Effector memory CD4-positive, alpha-beta T cell (primary cell): ENCODE results near the gene BRF1.
A peak's percentile ranks its signal among the peaks of the same experiment; 100 is the strongest.

Experiments used
- DNase-seq, 3 donors: peaks; one replicate each; pipeline ENCODE4 v3.0.0-alpha.2; 2020
- H3K27ac ChIP-seq: 2 replicates; pipeline ENCODE4 v1.7.0; 2013; ENCODE audit warnings: mild to moderate bottlenecking, low read length, moderate library complexity; ENCODE audit not compliant: insufficient read depth, poor library complexity, severe bottlenecking
- H3K27me3 ChIP-seq: replicated peaks from 2 replicates; pipeline ENCODE4 v1.7.0; 2013; ENCODE audit warnings: mild to moderate bottlenecking, low read length; ENCODE audit not compliant: insufficient read depth, control insufficient read depth, poor library complexity, severe bottlenecking
- H3K36me3 ChIP-seq: 2 replicates; pipeline ENCODE4 v1.7.0; 2013; ENCODE audit warnings: mild to moderate bottlenecking, low read length, moderate library complexity; ENCODE audit not compliant: control insufficient read depth, insufficient read depth
- H3K4me1 ChIP-seq: 2 replicates; pipeline ENCODE4 v1.7.0; 2013; ENCODE audit warnings: low read length, mild to moderate bottlenecking; ENCODE audit not compliant: control insufficient read depth, insufficient read depth, poor library complexity, severe bottlenecking
- H3K4me3 ChIP-seq: 2 replicates; pipeline ENCODE4 v1.7.0; 2013; ENCODE audit warnings: low read length, low read depth, mild to moderate bottlenecking; ENCODE audit not compliant: insufficient read depth, poor library complexity, severe bottlenecking
- H3K9me3 ChIP-seq: 2 replicates; pipeline ENCODE4 v1.7.0; 2013; ENCODE audit warnings: mild to moderate bottlenecking, low read length, moderate library complexity; ENCODE audit not compliant: control insufficient read depth

BRF1 gene

DNA sequence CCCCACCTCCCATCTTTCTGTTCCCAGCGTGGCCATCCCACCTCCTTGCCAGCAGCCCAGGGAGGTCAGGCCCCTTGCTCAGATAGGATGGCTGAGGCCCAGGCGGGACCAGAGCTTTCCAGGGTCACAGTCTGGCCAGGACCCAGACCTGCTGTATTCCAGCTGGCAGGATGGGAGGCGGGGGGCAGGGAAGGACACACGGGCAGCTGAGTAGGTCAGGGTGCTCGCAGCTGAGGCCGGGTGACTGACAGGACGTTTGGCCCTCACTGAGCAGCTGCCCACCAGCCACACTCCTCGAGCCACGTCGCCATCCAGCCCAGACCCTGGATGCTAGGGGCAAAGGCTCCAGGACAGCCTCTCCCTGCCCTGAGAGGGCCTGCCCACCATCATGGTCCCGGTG is 123.7 kb downstream of the BRF1 start:
- DNase-seq = no peak
- Histone ChIP-seq H3K4me1 (peaks cover 25% of the 10 kb centered on the region), H3K4me3 (no peak overlapping the region)

DNA sequence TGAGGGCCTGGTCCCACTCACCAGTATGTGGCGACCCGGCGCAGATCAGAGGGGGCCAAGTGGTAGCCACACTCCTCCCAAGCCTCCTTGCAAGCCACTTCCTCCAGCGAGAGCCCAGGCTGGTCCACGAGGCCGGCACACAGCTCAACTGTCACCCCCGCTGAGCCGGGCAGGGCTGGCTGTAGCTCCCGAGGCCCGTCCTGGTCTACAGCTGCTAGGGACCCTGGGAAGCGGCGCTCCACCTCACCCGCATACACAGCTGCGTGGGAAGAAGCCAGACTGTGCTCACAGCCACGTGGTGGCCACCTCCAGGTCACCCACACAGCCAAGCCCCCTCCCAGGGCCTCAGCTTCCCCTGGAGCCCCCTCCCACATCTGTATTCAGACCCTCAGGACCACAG is 124.3 kb downstream of the BRF1 start:
- H3K4me1 ChIP-seq = peaks cover 22% of the 10 kb centered on the region
- no peak overlapping the region for H3K4me3 ChIP-seq
- no peak overlapping the region for H3K27ac ChIP-seq
- no peak for DNase-seq
- no peaks in the 10 kb centered on the region for H3K27me3 ChIP-seq
- no peaks in the 10 kb centered on the region for H3K9me3 ChIP-seq
- no peaks in the 10 kb centered on the region for H3K36me3 ChIP-seq

More for the DNA sequence above, 123.7 kb downstream of the BRF1 start:
- H3K27me3 ChIP-seq = no peaks in the 10 kb centered on the region
- H3K36me3 ChIP-seq = no peaks in the 10 kb centered on the region
- H3K27ac ChIP-seq = no peak overlapping the region
- H3K9me3 ChIP-seq = no peaks in the 10 kb centered on the region

DNA sequence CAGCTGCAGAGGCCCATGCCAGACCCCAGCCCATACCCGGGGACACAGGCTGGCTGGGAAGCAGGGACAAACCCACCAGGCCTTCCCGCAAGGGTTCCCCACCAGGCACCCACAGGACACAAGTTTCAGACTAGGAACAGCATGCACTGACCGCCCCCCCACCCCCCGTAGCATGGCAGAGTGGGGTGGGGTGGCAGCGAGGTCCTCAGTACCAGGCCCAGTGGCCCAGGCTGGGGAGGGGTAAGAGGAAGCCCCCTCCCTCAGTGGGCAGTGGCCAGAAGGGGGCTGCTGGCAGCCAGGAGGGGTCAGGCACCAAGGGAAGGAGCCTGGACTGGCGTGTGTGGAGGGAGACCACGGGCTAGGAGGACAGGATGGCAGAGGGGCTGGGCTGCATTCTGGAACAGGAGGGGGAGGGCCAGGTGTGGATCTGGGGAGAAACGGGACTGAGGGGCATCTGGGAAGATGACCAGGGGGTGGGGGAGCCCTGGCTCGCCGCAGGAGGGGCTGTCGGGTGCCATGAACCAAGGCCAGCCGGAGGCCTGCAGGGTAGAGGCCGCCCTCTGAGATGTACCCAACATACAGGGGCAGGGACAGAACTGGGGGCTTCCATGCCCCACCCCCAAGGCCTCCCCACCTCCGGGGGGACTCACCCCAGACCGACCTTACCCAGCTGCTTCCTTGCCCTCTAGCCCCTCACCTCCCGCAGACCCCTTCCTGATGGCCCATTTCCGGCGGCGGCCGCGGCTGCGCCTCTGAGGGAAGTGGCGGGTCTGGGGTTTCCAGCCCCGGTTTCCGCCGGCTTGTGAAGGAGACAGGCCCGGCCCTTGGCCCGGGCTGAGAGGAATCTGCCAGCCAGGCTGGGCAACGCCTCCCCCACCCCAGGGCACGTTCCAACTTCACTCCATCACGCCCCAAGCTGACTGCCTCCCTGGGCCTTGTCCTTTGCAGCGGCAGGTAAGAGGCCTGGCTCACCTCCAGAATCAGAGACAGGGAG is 126.6 kb downstream of the BRF1 start:
- Histone ChIP-seq H3K4me3 (no peak overlapping the region), H3K36me3 (no peaks in the 10 kb centered on the region), H3K27me3 (peaks cover 9% of the 10 kb centered on the region), H3K4me1 (peaks cover 35% of the 10 kb centered on the region), H3K9me3 (no peaks in the 10 kb centered on the region), H3K27ac (no peak overlapping the region)
- peak; percentile 34 to 51 (median 42) for DNase-seq

DNA sequence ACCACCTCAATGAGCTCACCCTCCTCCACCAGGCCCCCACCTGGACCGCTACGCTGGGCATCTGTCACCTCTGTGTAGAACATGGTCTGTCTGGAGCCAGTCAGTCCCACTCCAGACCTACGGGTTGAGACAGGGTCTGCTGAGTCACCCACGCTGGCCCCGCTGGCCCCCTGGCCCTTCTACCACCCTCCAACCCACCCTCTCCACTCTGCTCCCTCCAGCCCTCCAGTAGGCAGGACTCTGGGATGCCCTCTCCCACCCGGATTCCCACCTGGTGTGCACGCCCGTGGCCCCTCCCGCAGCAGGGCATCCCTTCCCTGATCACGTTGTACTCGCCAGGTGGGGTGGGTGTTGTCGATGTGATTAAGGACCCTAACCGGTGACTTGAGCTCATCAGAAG is 127.7 kb downstream of the BRF1 start:
- Histone ChIP-seq H3K9me3 (no peaks in the 10 kb centered on the region), H3K36me3 (no peaks in the 10 kb centered on the region), H3K27me3 (peaks cover 12% of the 10 kb centered on the region), H3K27ac (no peak overlapping the region), H3K4me3 (no peak overlapping the region), H3K4me1 (peaks cover 39% of the 10 kb centered on the region)
- DNase-seq = no peak

DNA sequence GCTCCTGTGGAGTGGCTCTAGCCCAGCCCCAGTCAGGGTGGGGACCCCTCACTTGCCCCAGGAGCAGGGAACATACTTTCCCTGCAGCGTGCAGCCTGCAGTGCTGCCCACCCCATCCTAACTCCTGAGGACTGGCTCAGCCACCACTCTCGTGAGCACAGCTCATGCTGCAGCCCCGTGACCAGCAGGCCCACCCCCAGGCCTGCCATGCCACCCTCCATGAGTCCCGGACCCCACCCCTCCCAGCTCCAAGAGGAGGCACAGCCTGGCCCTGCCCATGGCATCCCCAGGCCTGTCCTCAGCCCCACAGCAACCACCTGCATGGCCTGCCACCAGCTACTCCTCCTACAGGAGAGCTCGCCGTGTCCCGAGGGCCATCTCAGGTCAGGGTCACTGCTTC is 128.3 kb downstream of the BRF1 start:
- Histone ChIP-seq H3K4me1 (peaks cover 39% of the 10 kb centered on the region), H3K27ac (no peak overlapping the region), H3K36me3 (no peaks in the 10 kb centered on the region), H3K9me3 (no peaks in the 10 kb centered on the region), H3K27me3 (peaks cover 15% of the 10 kb centered on the region), H3K4me3 (no peak overlapping the region)
- no peak for DNase-seq

DNA sequence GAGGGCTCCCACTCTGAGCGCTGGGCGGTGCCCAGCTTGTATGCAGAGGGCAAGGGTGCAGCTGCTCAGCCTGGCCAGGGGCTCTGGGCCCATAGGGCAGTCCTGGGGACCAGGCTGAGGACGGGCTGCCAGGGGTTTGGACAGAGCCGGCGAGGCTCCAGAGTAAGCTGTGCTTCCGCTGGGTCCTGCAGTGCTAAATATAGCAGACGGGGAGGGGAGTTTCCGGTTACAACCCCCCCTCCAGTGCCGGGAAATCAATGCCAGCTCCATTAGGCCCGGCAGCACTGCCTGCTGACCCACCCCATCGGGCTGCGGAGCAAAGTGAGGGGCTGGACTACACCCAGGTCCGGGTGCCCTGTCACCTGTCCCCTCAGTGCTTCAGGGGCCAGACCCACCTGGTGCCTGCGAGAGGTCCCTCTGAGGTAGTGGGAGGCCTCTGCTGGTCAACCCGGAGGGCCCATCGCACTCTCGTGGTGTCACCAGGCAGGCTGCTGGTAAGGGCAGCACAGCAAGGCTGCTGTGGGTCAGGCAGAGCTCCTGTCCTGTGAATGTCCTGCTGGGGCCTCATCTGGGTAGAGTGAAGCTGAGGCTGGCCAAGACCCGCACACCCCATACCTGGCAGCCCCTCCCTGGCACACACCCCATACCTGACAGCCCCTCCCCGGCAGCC is 129.7 kb downstream of the BRF1 start:
- Histone ChIP-seq H3K36me3 (no peaks in the 10 kb centered on the region), H3K27me3 (peaks cover 22% of the 10 kb centered on the region), H3K9me3 (no peaks in the 10 kb centered on the region), H3K4me3 (no peak overlapping the region), H3K4me1 (peaks cover 41% of the 10 kb centered on the region), H3K27ac (no peak overlapping the region)
- no peak for DNase-seq

DNA sequence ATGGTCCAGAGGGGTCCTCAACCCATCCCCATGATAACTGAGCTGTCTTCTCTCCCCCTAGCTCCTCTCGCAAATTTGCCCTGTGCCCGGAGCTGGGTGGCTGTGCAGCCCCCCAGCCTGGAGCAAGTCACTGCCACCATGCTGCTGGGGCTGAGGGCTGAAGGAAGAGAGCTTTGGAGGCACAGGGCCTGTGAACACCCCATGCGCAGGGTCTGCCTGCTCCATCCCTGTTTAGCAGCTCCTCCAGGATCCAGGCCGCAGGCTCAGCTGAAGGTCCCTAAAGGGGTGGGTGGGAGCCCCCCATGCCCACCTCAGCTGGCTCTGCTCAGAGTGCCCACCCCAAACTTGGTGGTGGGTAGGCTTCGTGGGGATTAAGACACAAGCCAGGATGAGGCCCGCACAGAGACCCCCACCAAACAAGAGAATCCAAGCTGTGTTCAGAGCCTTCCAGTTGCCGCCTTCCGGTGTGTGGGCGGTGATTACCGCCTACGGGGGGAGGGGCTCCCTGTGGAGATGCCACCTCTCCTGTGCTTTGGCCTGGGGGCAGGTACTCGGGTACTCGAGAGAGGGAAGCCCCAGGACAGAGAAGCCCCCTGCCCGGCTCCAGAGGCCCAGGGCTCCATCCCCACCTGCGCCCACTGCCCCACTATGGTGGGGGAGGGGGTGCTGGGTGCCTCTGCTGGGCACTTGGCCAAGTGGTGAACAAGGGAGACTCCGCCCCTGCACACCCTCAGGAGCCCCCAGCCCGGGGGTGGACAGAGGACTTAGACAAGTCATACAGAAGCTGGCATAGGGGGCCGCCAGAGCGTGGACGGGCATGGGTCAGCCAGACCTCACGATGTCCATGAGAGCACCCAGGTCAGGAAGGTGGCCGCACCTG is 130.8 kb downstream of the BRF1 start:
- Histone ChIP-seq H3K27me3 (peaks cover 24% of the 10 kb centered on the region), H3K9me3 (no peaks in the 10 kb centered on the region), H3K27ac (no peak overlapping the region), H3K36me3 (no peaks in the 10 kb centered on the region), H3K4me1 (peaks cover 39% of the 10 kb centered on the region), H3K4me3 (no peak overlapping the region)
- DNase-seq = peak in 1 of 3 donors; percentile 14

DNA sequence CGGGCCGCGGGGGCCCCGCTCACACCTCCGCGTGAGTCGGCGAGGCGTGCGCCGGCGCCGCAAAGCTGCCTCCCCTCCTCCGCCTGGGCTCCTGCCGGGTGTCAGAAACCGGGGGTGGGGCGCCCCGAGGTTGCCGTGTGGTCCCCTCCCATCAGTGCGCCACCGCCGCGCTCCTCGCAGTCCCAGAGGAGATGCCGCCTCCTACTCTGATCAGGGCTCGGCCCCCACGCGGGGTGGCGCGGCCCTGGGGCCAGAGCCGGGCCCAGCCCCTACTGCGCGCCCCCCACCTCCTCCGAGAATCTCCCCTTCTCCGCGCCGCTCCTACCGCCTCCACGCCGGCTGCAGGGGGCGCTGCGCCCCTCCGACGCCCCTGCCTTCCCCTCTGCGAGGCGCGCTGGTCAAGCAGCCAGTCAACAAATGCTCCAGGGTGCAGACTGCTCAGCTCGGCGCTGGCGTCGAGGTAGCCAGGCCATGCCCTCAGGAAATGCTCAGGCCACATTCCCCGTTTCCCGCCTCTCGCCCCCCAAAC is 131.8 kb downstream of the BRF1 start:
- Histone ChIP-seq H3K27ac (no peak overlapping the region), H3K4me3 (peak overlapping the region; percentile 35), H3K4me1 (peaks cover 29% of the 10 kb centered on the region), H3K9me3 (no peaks in the 10 kb centered on the region), H3K27me3 (peaks cover 24% of the 10 kb centered on the region), H3K36me3 (no peaks in the 10 kb centered on the region)
- peak in 1 of 3 donors; percentile 25 for DNase-seq

DNA sequence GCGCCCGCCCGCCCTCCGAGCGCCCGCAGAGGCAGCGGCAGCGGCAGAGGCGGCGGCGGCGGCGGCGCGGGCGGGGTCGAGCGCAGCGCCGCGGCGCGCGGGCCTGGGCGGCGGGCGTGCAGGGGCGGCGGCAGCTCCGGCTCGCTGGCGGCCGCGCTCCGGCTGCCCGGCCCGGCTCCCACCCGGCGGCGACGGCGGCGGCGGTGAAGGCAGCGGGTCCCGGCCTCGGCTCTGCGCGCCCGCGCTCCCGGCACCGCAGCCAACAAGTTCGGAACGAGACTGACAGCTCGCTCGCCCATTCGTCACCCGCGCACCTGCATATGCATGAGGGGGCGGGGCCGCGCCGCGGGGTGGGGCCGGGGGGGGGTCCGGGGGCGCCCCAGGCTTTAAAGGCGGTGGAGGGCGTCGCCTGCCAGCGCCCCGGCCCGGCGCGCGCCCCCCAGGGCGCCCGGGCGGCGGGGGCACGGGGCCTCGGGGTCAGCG is 132.3 kb downstream of the BRF1 start, which contains the start of gene JAG2:
Gene JAG2, minus strand, starts transcription at position 281 of the 483 bp plus-strand sequence. CDS start 356 bp downstream, outside the sequence.
- Histone ChIP-seq H3K27me3 (peaks cover 24% of the 10 kb centered on the region), H3K36me3 (no peaks in the 10 kb centered on the region), H3K27ac (no peak within 1 kb of the TSS), H3K9me3 (no peaks in the 10 kb centered on the region), H3K4me3 (peak within 1 kb of the TSS; percentile 35), H3K4me1 (peaks cover 26% of the 10 kb centered on the region)
- peak; percentile 34 to 45 (median 44) for DNase-seq
